A549 (cell line): ENCODE measurements around the gene RERGL.

Source experiments
- CBX2 ChIP-seq: fragments of 200-600 bp; sonication (generic); IDR thresholded peaks from 2 replicates; pipeline ENCODE4 v1.6.1; 2016; ENCODE audit warnings: low read depth, mild to moderate bottlenecking, borderline replicate concordance
- CHD2 ChIP-seq: fragments of 150-350 bp; IDR thresholded peaks from 2 replicates; pipeline ENCODE4 v1.6.1; 2014; ENCODE audit warnings: low read length; ENCODE audit not compliant: partially characterized antibody
- ESRRA ChIP-seq: fragments of 150-350 bp; IDR thresholded peaks from 2 replicates; pipeline ENCODE4 v1.6.1; 2014; ENCODE audit warnings: mild to moderate bottlenecking, low read length, borderline replicate concordance
- HDAC2 ChIP-seq: fragments of 200-600 bp; sonication (generic); IDR thresholded peaks from 2 replicates; pipeline ENCODE4 v1.6.1; 2016
- HOXB13 ChIP-seq: fragments of 250-450 bp; sonication (Bioruptor Pico); IDR thresholded peaks from 2 replicates; pipeline ENCODE4 v1.5.0; 2020; ENCODE audit warnings: low read depth, mild to moderate bottlenecking, moderate library complexity
- MAFK ChIP-seq: fragments of 450-650 bp; IDR thresholded peaks from 2 replicates; pipeline ENCODE4 v1.6.1; 2014; ENCODE audit not compliant: partially characterized antibody
- POLR2A ChIP-seq: IDR thresholded peaks from 2 replicates; pipeline ENCODE4 v1.6.1; 2012; ENCODE audit warnings: mild to moderate bottlenecking, low read length
- RCOR1 ChIP-seq: fragments of 150-350 bp; IDR thresholded peaks from 2 replicates; pipeline ENCODE4 v1.6.1; 2014; ENCODE audit warnings: antibody characterized with exemption, low read length, low read depth
- RNF2 ChIP-seq: fragments of 200-600 bp; sonication (generic); IDR thresholded peaks from 2 replicates; pipeline ENCODE4 v1.6.1; 2016; ENCODE audit warnings: low read depth, mild to moderate bottlenecking, antibody characterized with exemption, moderate library complexity, borderline replicate concordance
- SMC3 ChIP-seq: fragments of >200 bp; sonication (Bioruptor Twin); formaldehyde crosslinking; IDR thresholded peaks from 3 replicates; pipeline ENCODE4 v1.6.1; 2018; ENCODE audit warnings: inconsistent platforms
- SREBF2 ChIP-seq: fragments of 450-650 bp; IDR thresholded peaks from 2 replicates; pipeline ENCODE4 v1.6.1; 2014; ENCODE audit warnings: mild to moderate bottlenecking, moderate library complexity
- ZFP36 ChIP-seq: fragments of 450-650 bp; IDR thresholded peaks from 2 replicates; pipeline ENCODE4 v1.6.1; 2014; ENCODE audit warnings: borderline replicate concordance; ENCODE audit not compliant: partially characterized antibody
- TF ChIP-seq, protein P1 (sequence below): fragments of >200 bp; sonication (Bioruptor Twin); formaldehyde crosslinking; IDR thresholded peaks from 3 replicates; pipeline ENCODE4 v1.5.1; 2016
- TF ChIP-seq, protein P2 (sequence below): fragments of 200-600 bp; sonication (generic); IDR thresholded peaks from 2 replicates; pipeline ENCODE4 v1.6.1; 2016; ENCODE audit warnings: antibody characterized with exemption, mild to moderate bottlenecking, moderate library complexity

DNA sequence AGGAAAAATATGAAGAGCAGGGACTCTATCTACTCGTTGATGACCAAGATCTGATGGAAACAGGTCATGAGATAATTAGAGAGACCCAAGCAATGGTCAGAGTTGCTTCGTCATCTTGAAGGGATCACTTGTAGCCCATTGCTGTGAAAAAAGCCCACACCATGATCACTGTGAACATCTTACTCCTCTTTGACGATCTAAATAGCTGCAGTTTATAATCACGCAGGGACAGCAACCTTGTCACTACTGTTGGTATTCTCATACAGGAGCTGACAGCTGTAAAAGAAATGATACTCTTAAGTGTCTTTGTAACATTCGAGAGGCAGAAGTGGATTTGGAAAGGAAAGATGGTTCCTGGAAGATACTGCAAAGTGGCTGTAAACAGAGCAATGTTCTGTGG lies 33.7 kb upstream of the RERGL start:
- no peak for TF ChIP-seq SREBF2
- no peak for TF ChIP-seq SMC3
- no peak for TF ChIP-seq CBX2
- TF ChIP-seq, protein P1, sequence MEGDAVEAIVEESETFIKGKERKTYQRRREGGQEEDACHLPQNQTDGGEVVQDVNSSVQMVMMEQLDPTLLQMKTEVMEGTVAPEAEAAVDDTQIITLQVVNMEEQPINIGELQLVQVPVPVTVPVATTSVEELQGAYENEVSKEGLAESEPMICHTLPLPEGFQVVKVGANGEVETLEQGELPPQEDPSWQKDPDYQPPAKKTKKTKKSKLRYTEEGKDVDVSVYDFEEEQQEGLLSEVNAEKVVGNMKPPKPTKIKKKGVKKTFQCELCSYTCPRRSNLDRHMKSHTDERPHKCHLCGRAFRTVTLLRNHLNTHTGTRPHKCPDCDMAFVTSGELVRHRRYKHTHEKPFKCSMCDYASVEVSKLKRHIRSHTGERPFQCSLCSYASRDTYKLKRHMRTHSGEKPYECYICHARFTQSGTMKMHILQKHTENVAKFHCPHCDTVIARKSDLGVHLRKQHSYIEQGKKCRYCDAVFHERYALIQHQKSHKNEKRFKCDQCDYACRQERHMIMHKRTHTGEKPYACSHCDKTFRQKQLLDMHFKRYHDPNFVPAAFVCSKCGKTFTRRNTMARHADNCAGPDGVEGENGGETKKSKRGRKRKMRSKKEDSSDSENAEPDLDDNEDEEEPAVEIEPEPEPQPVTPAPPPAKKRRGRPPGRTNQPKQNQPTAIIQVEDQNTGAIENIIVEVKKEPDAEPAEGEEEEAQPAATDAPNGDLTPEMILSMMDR = no peak
- TF ChIP-seq ZFP36 = no peak
- TF ChIP-seq POLR2A = no peak
- TF ChIP-seq ESRRA = no peak
- TF ChIP-seq CHD2 = no peak
- no peak for TF ChIP-seq MAFK
- no peak for TF ChIP-seq RCOR1
- no peak for TF ChIP-seq RNF2
- TF ChIP-seq HOXB13 (CRISPR knock-in tag) = no peak
- TF ChIP-seq, protein P2, sequence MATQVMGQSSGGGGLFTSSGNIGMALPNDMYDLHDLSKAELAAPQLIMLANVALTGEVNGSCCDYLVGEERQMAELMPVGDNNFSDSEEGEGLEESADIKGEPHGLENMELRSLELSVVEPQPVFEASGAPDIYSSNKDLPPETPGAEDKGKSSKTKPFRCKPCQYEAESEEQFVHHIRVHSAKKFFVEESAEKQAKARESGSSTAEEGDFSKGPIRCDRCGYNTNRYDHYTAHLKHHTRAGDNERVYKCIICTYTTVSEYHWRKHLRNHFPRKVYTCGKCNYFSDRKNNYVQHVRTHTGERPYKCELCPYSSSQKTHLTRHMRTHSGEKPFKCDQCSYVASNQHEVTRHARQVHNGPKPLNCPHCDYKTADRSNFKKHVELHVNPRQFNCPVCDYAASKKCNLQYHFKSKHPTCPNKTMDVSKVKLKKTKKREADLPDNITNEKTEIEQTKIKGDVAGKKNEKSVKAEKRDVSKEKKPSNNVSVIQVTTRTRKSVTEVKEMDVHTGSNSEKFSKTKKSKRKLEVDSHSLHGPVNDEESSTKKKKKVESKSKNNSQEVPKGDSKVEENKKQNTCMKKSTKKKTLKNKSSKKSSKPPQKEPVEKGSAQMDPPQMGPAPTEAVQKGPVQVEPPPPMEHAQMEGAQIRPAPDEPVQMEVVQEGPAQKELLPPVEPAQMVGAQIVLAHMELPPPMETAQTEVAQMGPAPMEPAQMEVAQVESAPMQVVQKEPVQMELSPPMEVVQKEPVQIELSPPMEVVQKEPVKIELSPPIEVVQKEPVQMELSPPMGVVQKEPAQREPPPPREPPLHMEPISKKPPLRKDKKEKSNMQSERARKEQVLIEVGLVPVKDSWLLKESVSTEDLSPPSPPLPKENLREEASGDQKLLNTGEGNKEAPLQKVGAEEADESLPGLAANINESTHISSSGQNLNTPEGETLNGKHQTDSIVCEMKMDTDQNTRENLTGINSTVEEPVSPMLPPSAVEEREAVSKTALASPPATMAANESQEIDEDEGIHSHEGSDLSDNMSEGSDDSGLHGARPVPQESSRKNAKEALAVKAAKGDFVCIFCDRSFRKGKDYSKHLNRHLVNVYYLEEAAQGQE = no peak
- no peak for TF ChIP-seq HDAC2
